ENCODE measurements around the gene POLR1G. TPM values are rescaled to one million over a fixed set of nuclear protein-coding genes. Genes with fewer than 3 reads are reported as not detected.

The POLR1G gene
- total and polyA plus RNA-seq, 9 of the 15 experiments (the other 6 are each of a cell fraction or from before 2014, with no cell fraction given) = 3.0 to 50.1 (median 27.4) TPM

GRCh38 chr19:45439190-45439568, 32.7 kb downstream of the POLR1G start:
- in situ Hi-C loops (cut with MboI) = no loop called here
- Histone ChIP-seq H3K9ac (ENCODE audit: insufficient read depth in 1 of 2, low read depth in 2 of 2, low read length in 2 of 2) (peak overlapping the region; percentile 82 to 93; a peak in 3 of 4 replicates), H3K9me3 (replicated peaks; ENCODE audit: control insufficient read depth, insufficient read depth, low read depth, low read length) (no peaks in the 10 kb centered on the region), H3K27me3 (ENCODE audit: control insufficient read depth in 2 of 2, insufficient read depth in 2 of 2, low read length in 2 of 2) (no peaks in the 10 kb centered on the region), H3K9me1 (ENCODE audit: control insufficient read depth, insufficient read depth, low read length) (no peaks in the 10 kb centered on the region), H3K4me3 (peak overlapping the region; percentile 68), H3K4me2 (ENCODE audit: insufficient read depth, low read length) (no peak overlapping the region), H3K79me2 (ENCODE audit: control insufficient read depth, insufficient read depth, low read length) (no peaks in the 10 kb centered on the region), H2AFZ (ENCODE audit: low read depth, low read length) (peak overlapping the region; percentile 86), H3K4me1 (replicated peaks in 1 of 2; ENCODE audit: control insufficient read depth in 2 of 2, insufficient read depth in 2 of 2, low read length in 2 of 2) (peaks cover 27 to 43% of the 10 kb centered on the region in 2 experiments), H3K27ac (ENCODE audit: extremely low read depth, low read depth, low read length) (peak overlapping the region; percentile 93), H3K36me3 (ENCODE audit: control insufficient read depth, insufficient read depth, low read length) (no peaks in the 10 kb centered on the region), H4K20me1 (replicated peaks; ENCODE audit: control insufficient read depth, insufficient read depth, low read length) (0 out of 2 replicates have a peak, but pooled peaks cover 4% of the 10 kb centered on the region)
- ChIA-PET CTCF (ENCODE audit: low intra/inter-chr PET ratio) (interaction anchor here (0.6 to 6.4 kb wide), 11 partner anchors 11 to 204 kb away, joined by 3 to 179 read pairs (median 8); partner anchors contain the start of gene FOSB), POLR2A (interaction anchor here (0.5 to 3.6 kb wide), 22 partner anchors 9 to 549 kb away, joined by 3 to 51 read pairs (median 5); partner anchors contain the start of genes ERCC1 and FOSB)
- DNase-seq (ENCODE audit: extremely low read depth in 1 of 4, low spot score in 3 of 4) = no peak
- no TSS peak for BruUV-seq (replicated peaks)
- no peak for ATAC-seq
- intact Hi-C loops (cut with micrococcal nuclease) = loop anchor here (1.0 kb wide), 1 partner anchor 39 kb away; no protein-coding TSS in a partner anchor
- 26% methylated on average over 10 of the region's 10 CpGs for WGBS (ENCODE audit: insufficient coverage, low coverage, missing lambda C conversion rate)
- no peak for FAIRE-seq
- TF ChIP-seq ZFP91 (CRISPR knock-in tag; IDR thresholded peaks at IDR 0.05) = no peak
- TF ChIP-seq NFIX (CRISPR knock-in tag; IDR thresholded peaks at IDR 0.05; ENCODE audit: low read depth) = no peak
- no peak for TF ChIP-seq ZNF449 (CRISPR knock-in tag; IDR thresholded peaks at IDR 0.05)
- peak; percentile 76 for TF ChIP-seq DACH1 (IDR thresholded peaks at IDR 0.05; ENCODE audit: partially characterized antibody)
- no peak for TF ChIP-seq CUX1 (CRISPR knock-in tag; IDR thresholded peaks at IDR 0.05)
- TF ChIP-seq, protein P1, sequence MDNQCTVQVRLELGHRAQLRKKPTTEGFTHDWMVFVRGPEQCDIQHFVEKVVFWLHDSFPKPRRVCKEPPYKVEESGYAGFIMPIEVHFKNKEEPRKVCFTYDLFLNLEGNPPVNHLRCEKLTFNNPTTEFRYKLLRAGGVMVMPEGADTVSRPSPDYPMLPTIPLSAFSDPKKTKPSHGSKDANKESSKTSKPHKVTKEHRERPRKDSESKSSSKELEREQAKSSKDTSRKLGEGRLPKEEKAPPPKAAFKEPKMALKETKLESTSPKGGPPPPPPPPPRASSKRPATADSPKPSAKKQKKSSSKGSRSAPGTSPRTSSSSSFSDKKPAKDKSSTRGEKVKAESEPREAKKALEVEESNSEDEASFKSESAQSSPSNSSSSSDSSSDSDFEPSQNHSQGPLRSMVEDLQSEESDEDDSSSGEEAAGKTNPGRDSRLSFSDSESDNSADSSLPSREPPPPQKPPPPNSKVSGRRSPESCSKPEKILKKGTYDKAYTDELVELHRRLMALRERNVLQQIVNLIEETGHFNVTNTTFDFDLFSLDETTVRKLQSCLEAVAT (IDR thresholded peaks at IDR 0.05) = 0 out of 4 replicates have a peak, but pooled peaks of 1 of the 2 experiments have one; percentile 5
- TF ChIP-seq ADNP (tag; IDR thresholded peaks at IDR 0.05) = peak; percentile 84
- TF ChIP-seq, protein P2, sequence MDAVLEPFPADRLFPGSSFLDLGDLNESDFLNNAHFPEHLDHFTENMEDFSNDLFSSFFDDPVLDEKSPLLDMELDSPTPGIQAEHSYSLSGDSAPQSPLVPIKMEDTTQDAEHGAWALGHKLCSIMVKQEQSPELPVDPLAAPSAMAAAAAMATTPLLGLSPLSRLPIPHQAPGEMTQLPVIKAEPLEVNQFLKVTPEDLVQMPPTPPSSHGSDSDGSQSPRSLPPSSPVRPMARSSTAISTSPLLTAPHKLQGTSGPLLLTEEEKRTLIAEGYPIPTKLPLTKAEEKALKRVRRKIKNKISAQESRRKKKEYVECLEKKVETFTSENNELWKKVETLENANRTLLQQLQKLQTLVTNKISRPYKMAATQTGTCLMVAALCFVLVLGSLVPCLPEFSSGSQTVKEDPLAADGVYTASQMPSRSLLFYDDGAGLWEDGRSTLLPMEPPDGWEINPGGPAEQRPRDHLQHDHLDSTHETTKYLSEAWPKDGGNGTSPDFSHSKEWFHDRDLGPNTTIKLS (IDR thresholded peaks at IDR 0.05; ENCODE audit: borderline replicate concordance, low read depth) = no peak
- TF ChIP-seq SUPT5H (IDR thresholded peaks at IDR 0.05) = no peak
- no peak for TF ChIP-seq CHD4 (IDR thresholded peaks at IDR 0.05; ENCODE audit: insufficient read depth, insufficient replicate concordance, low read depth, low read length, poor library complexity, severe bottlenecking)

Measured in K562 (cell line).